ENCODE results near the gene CPLX1. TPM values are rescaled to one million over a fixed set of nuclear protein-coding genes. Genes with fewer than 3 reads are reported as not detected.

Gene CPLX1
- polyA plus RNA-seq, 1 donor = 0.28 TPM

GRCh38 chr4:832108-832507 lies 6.2 kb upstream of the CPLX1 start:
- no peak for DNase-seq

- DNase-seq = no peak
Observed at GRCh38 chr4:831483-831805, 5.5 kb upstream of the CPLX1 start.

- no peak for DNase-seq
Observed at GRCh38 chr4:830601-831482, 4.9 kb upstream of the CPLX1 start.

GRCh38 chr4:829761-830600 lies 4.1 kb upstream of the CPLX1 start:
- no peak for DNase-seq

- no peak for DNase-seq
Observed at GRCh38 chr4:829291-829690, 3.4 kb upstream of the CPLX1 start.

- no peak for DNase-seq
Observed at GRCh38 chr4:828641-829271, 2.8 kb upstream of the CPLX1 start.

GRCh38 chr4:827209-828081 lies 1.5 kb upstream of the CPLX1 start:
- no peak for DNase-seq

- DNase-seq = no peak
Observed at GRCh38 chr4:826508-827208, 729 bp upstream of the CPLX1 start.

- DNase-seq = peak; percentile 29
Observed at GRCh38 chr4:825063-825970, 612 bp downstream of the CPLX1 start.

- DNase-seq = no peak
Observed at GRCh38 chr4:824461-825062, 1.4 kb downstream of the CPLX1 start.

- no peak for DNase-seq
Observed at GRCh38 chr4:823761-824460, 2.0 kb downstream of the CPLX1 start.

GRCh38 chr4:823176-823760 lies 2.7 kb downstream of the CPLX1 start:
- no peak for DNase-seq

- no peak for DNase-seq
Observed at GRCh38 chr4:822361-823175, 3.4 kb downstream of the CPLX1 start.

GRCh38 chr4:821631-822030 lies 4.3 kb downstream of the CPLX1 start:
- DNase-seq = no peak

GRCh38 chr4:821181-821591 lies 4.7 kb downstream of the CPLX1 start:
- DNase-seq = no peak

GRCh38 chr4:820230-821172 lies 5.4 kb downstream of the CPLX1 start:
- no peak for DNase-seq
